ENCODE data around the gene VPS52.

Gene VPS52

GRCh38 chr6:33306356-33306755, 34.7 kb upstream of the VPS52 start:
- no peaks in the 10 kb centered on the region for H3K27me3 ChIP-seq (ENCODE audit: insufficient read depth, low read depth, severe bottlenecking)
- TF ChIP-seq CTCF (IDR thresholded peaks at IDR 0.05; ENCODE audit: low read depth, low read length), result no peak
- no peak for DNase-seq
- no peaks in the 10 kb centered on the region for H3K36me3 ChIP-seq
- no peak overlapping the region for H3K4me3 ChIP-seq (ENCODE audit: low read depth, low read length)
- no peaks in the 10 kb centered on the region for H3K9me3 ChIP-seq (ENCODE audit: severe bottlenecking)
- no peak overlapping the region for H3K27ac ChIP-seq

GRCh38 chr6:33305052-33305451, 33.4 kb upstream of the VPS52 start:
- Histone ChIP-seq H3K9me3 (ENCODE audit: severe bottlenecking) (no peaks in the 10 kb centered on the region), H3K27ac (no peak overlapping the region), H3K27me3 (ENCODE audit: insufficient read depth, low read depth, severe bottlenecking) (no peaks in the 10 kb centered on the region), H3K36me3 (no peaks in the 10 kb centered on the region), H3K4me3 (ENCODE audit: low read depth, low read length) (no peak overlapping the region)
- DNase-seq, result no peak
- no peak for TF ChIP-seq CTCF (IDR thresholded peaks at IDR 0.05; ENCODE audit: low read depth, low read length)

- no peak for DNase-seq
- Histone ChIP-seq H3K27ac (no peak overlapping the region), H3K9me3 (ENCODE audit: severe bottlenecking) (no peaks in the 10 kb centered on the region), H3K27me3 (ENCODE audit: insufficient read depth, low read depth, severe bottlenecking) (no peaks in the 10 kb centered on the region), H3K36me3 (no peaks in the 10 kb centered on the region), H3K4me3 (ENCODE audit: low read depth, low read length) (no peak overlapping the region)
- no peak for TF ChIP-seq CTCF (IDR thresholded peaks at IDR 0.05; ENCODE audit: low read depth, low read length)
Observed at GRCh38 chr6:33304216-33304615, 32.5 kb upstream of the VPS52 start.

GRCh38 chr6:33301877-33302276, 30.2 kb upstream of the VPS52 start:
- no peak overlapping the region for H3K4me3 ChIP-seq (ENCODE audit: low read depth, low read length)
- no peaks in the 10 kb centered on the region; the same call in 1 of the 2 replicates for H3K36me3 ChIP-seq
- no peak overlapping the region for H3K27ac ChIP-seq
- DNase-seq, result no peak
- no peaks in the 10 kb centered on the region for H3K9me3 ChIP-seq (ENCODE audit: severe bottlenecking)
- no peaks in the 10 kb centered on the region for H3K27me3 ChIP-seq (ENCODE audit: insufficient read depth, low read depth, severe bottlenecking)
- no peak for TF ChIP-seq CTCF (IDR thresholded peaks at IDR 0.05; ENCODE audit: low read depth, low read length)

- peak; percentile 99 for DNase-seq
- Histone ChIP-seq H3K4me3 (ENCODE audit: low read depth, low read length) (peak overlapping the region; percentile 71), H3K27ac (peak overlapping the region; percentile 87), H3K27me3 (ENCODE audit: insufficient read depth, low read depth, severe bottlenecking) (no peaks in the 10 kb centered on the region), H3K36me3 (peaks cover 25% of the 10 kb centered on the region), H3K9me3 (ENCODE audit: severe bottlenecking) (no peaks in the 10 kb centered on the region)
- peak; percentile 93 for TF ChIP-seq CTCF (IDR thresholded peaks at IDR 0.05; ENCODE audit: low read depth, low read length)
Observed at GRCh38 chr6:33299237-33299944, 27.7 kb upstream of the VPS52 start.

- Histone ChIP-seq H3K9me3 (ENCODE audit: severe bottlenecking) (no peaks in the 10 kb centered on the region), H3K4me3 (ENCODE audit: low read depth, low read length) (peak within 1 kb of the TSS; percentile 71), H3K36me3 (peaks cover 31% of the 10 kb centered on the region), H3K27ac (peak within 1 kb of the TSS; percentile 87), H3K27me3 (ENCODE audit: insufficient read depth, low read depth, severe bottlenecking) (no peaks in the 10 kb centered on the region)
- DNase-seq, result peak; percentile 79
- TF ChIP-seq CTCF (IDR thresholded peaks at IDR 0.05; ENCODE audit: low read depth, low read length), result no peak
Observed at GRCh38 chr6:33298773-33299236, 27.1 kb upstream of the VPS52 start, which contains the start of gene RGL2. Gene RGL2 (minus strand): TSS chr6:33298942. CDS start chr6:33298610, 332 bp downstream.

Data from WERI-Rb-1 (cell line).